GM18526 (cell line): ENCODE measurements around the gene ANKRD50.

Experiments
- POLR2A ChIP-seq: IDR thresholded peaks from 3 replicates; pipeline ENCODE4 v1.6.1; 2011; ENCODE audit not compliant: insufficient read length; ENCODE audit errors: extremely low read depth

Gene ANKRD50

GRCh38 chr4:124717101-124717500 lies 4.6 kb upstream of the ANKRD50 start:
- TF ChIP-seq POLR2A: no peak

DNA sequence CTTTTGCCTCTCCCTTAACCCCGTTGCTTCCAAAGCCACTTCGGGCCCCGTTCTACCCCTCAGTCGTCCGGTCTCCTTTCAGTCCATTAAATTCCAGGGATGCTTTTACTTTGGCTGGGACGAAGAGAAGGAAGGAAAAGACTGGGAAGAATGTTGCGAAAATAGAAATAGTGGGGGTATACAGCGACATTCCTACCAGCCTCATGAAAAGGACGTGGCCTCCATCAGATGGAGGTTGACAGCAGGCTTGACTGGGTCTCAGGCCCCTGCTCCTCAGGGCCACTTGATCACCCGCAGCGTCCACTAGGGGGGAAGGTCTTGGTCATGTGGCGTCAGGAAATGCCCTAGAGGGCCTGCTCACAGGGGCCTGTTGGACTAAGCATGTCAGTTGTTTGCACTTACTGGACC lies 657 bp upstream of the ANKRD50 start:
- no peak for TF ChIP-seq POLR2A

DNA sequence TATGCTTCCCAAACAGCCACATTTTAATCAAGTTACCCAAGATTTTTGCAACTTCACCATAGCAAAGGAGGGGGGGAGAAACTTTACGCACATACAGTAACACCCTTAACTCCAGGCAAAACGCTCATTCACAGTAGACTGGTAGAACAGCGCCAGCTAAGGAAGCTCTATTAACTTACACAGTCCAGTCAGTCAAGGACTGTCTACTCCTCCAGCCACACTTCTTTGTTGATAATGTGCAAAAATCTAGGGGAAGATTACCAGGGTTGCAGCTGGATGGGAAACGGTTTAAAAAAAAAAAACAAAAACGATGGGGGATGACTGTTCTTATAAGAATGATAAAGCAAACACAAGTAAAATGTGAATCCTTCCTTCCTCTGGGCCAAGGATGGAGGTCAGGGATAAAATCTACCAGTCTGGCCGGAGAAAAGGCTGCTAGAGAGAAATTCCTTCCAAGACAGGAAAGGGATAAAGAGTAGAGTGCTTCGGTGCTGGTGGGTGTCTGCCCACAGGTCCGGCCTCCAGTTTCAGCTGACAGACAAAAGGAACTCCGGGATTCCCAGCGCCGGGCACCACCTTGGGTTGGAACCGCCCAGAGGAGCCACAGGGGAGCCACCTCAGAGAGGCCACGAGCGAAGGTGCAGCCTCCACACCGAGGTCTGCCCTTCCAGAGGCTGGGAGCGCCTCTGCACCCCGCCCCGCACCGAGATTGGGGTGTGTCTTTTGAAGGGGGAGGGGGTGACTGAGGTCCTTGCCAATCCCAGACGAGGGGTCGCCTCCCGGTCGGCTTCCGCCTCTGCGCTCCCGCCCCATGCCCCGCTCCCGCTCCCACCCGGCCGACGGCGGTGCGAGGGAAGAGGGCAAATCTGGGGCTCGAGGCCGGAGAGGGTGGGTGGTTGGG lies 811 bp downstream of the ANKRD50 start:
- no peak for TF ChIP-seq POLR2A

GRCh38 chr4:124710911-124711310 lies 1.6 kb downstream of the ANKRD50 start:
- TF ChIP-seq POLR2A: no peak

- no peak for TF ChIP-seq POLR2A
Observed at GRCh38 chr4:124710015-124710741, 2.4 kb downstream of the ANKRD50 start.

DNA sequence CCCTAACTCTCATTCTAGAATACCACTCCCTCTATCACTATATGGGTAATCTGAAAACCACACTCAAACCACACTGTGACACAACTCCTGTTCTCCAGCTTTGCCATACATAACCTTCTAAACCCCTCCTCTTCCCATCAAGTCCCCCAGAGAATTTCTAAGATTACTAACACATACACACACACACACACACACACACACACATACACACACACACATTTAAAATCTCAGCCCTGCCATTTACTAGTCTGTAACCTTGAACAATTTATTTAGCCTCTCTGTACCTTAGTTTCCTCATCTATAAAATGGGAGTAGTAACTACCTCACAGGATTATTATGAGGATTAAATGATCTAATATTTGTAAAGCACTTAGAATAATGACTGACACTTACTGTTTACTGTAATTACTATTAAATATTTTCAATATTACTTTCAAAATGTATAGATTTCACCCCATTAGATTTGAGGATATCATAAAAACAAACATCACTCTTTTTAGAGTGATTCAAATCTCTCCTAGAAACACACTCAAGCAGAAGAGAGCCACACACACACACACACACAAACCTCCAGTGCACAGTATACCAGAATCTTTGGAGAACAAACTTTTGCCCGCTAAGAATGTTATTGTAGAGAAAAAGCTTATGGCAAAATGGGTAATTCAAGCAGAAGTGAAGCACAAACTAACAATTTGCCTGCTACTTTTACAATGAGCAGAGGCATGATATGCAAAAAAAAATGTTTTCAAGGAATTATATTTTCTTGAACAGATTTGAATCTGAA lies 3.8 kb downstream of the ANKRD50 start:
- TF ChIP-seq POLR2A: no peak

GRCh38 chr4:124705393-124705792 lies 7.1 kb downstream of the ANKRD50 start:
- no peak for TF ChIP-seq POLR2A

DNA sequence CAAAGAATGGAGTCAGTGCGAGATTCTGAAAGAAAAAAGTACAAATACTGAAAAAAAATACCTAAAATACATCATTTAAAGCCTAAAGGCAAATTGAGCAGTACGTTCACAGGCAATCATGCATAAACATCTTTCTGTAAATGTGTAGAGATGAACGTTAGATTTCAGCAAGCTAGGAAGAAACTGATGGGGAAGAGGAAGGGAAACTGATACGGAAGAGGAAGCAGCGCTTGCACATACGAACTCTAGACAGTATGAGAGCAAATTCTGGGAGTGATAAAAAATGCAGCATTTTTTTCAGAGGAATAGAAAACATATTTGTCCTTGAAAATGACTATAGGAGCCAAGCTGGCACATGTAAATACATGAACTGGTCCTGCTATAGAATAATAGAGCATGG lies 9.4 kb downstream of the ANKRD50 start:
- TF ChIP-seq POLR2A: no peak

- TF ChIP-seq POLR2A: no peak
Observed at GRCh38 chr4:124697441-124697840, 15.1 kb downstream of the ANKRD50 start.

DNA sequence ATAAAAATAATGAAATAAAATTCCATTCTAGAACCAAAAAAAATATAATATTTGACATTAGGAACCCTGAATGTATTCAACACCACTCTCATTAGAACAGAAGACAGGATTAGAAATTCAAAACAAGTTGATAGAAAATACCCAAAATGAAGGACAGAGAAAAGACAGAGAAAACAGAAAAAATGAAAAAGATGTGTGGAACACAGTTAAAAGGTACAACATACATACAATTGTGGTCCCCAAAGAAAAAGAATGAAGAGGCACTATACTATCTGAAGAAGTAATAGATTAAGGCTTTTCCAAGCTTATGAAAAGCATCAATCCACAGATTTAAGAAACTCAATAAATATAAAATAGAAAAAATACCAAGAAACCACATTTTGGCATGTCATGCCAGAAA lies 16.4 kb downstream of the ANKRD50 start:
- no peak for TF ChIP-seq POLR2A

DNA sequence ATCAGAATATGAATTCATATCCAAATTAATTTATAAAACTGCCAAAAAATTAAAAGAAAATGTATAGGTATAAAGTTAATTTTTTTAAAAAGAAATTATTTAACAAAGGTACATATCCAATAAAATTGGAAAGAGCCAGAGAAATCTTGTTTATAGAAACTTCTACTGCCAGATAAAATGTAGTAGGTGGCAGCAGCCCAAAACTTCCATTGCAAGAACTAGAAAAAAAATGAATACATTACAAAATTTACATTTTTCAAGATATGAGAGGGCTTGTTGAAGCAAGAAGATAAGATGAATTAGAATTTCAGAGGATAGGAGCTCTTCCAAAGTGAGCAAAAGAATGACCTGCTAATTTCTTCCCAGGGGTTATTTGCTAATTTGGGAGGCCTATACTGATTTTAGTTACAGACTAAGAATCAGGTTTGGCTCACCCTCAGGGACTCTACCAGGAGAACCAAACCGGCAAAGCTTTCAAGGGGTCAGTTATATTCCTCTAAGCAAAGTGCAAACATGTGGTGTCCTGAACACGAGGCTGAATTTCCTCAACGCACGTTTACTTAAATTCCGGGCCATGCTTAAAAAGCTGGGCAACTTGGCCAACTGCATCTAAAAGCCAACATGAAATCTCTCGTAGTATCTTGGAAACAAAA lies 17.5 kb downstream of the ANKRD50 start:
- TF ChIP-seq POLR2A: no peak

- no peak for TF ChIP-seq POLR2A
Observed at GRCh38 chr4:124694306-124694705, 18.2 kb downstream of the ANKRD50 start.

DNA sequence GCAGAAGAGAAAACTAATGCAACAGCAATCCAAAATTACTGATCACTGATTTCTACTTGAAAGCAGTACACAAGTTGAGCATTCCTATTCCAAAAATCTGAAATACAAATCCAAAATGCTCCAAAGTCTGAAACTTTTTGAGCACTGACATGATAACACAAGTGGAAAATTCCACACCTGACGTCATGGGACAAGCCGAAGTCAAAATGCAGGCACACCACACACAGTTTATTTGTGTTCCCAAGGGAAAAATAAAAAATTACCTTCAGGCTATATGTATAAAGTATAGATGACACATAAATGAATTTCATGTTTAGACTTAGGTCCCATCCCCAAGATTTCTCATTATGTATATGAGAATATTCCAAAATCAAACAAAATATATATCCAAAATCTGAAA lies 20.7 kb downstream of the ANKRD50 start:
- no peak for TF ChIP-seq POLR2A

GRCh38 chr4:124686279-124686678 lies 26.3 kb downstream of the ANKRD50 start:
- TF ChIP-seq POLR2A: no peak

- TF ChIP-seq POLR2A: no peak
Observed at GRCh38 chr4:124685851-124686250, 26.7 kb downstream of the ANKRD50 start.

GRCh38 chr4:124684301-124684700 lies 28.2 kb downstream of the ANKRD50 start:
- TF ChIP-seq POLR2A: no peak

- no peak for TF ChIP-seq POLR2A
Observed at GRCh38 chr4:124682384-124682783, 30.1 kb downstream of the ANKRD50 start.
